ENCODE data around the gene ZXDA. TPM values are rescaled to one million over a fixed set of nuclear protein-coding genes. Genes with fewer than 3 reads are reported as not detected.

Gene ZXDA
- total RNA-seq, 2 experiments from 2014 or later = 17.5 to 17.7 TPM

DNA sequence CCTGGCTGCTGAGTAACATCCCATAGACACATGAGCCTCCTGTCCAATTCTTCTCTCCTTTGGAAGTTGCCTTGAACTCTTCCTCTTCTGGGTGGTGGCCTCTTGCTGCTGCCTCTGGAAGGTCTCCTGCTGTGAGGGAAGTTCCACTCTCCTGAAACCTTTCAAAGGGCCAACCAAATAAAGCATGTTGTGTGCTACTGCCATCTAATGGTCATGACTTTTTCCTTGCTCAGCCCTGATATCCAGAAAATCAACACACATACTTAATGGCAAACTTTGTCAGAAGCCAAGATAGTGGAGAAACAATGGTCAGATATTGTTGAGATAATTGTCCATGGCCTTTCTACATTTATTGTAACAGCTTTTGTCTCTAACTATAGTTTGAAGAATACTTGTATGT lies 19.1 kb upstream of the ZXDA start:
- intact Hi-C loops (cut with DNase I, micrococcal nuclease) = loop anchor here in 1 of 2 experiments (10.0 kb wide), 1 partner anchor 645 kb away; the partner anchor contains the start of gene FAAH2
- Mint-ChIP-seq H3K9me3 (no peaks in the 10 kb centered on the region), H3K27me3 (no peaks in the 10 kb centered on the region), H3K4me3 (no peak overlapping the region), H3K27ac (no peak overlapping the region), H3K4me1 (ENCODE audit: low read depth) (no peaks in the 10 kb centered on the region), H3K36me3 (ENCODE audit: low read depth) (no peaks in the 10 kb centered on the region)
- Histone ChIP-seq H3K27me3 (ENCODE audit: control insufficient read depth in 1 of 2, insufficient read depth in 2 of 2, low read length in 2 of 2) (no peaks in the 10 kb centered on the region), H3K4me1 (ENCODE audit: insufficient read depth, low read length) (no peaks in the 10 kb centered on the region), H3K9me3 (ENCODE audit: control insufficient read depth in 1 of 2, insufficient read depth in 1 of 2, low read length in 2 of 2) (no peaks in the 10 kb centered on the region), H3K36me3 (ENCODE audit: insufficient read depth, low read length) (no peaks in the 10 kb centered on the region), H3K27ac (ENCODE audit: low read depth in 1 of 2, low read length in 2 of 2) (no peak overlapping the region), H3K4me3 (ENCODE audit: low read length) (no peak overlapping the region)
- CTCF ChIA-PET = no interaction called here
- POLR2A ChIA-PET = no interaction called here
- DNase-seq (peak in 3 of 14 experiments; percentile 19 to 44 (median 42)), ATAC-seq (ENCODE audit: poor library complexity) (no peak)
- TF ChIP-seq, protein P1, sequence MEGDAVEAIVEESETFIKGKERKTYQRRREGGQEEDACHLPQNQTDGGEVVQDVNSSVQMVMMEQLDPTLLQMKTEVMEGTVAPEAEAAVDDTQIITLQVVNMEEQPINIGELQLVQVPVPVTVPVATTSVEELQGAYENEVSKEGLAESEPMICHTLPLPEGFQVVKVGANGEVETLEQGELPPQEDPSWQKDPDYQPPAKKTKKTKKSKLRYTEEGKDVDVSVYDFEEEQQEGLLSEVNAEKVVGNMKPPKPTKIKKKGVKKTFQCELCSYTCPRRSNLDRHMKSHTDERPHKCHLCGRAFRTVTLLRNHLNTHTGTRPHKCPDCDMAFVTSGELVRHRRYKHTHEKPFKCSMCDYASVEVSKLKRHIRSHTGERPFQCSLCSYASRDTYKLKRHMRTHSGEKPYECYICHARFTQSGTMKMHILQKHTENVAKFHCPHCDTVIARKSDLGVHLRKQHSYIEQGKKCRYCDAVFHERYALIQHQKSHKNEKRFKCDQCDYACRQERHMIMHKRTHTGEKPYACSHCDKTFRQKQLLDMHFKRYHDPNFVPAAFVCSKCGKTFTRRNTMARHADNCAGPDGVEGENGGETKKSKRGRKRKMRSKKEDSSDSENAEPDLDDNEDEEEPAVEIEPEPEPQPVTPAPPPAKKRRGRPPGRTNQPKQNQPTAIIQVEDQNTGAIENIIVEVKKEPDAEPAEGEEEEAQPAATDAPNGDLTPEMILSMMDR (IDR thresholded peaks at IDR 0.05) = peak; percentile 20

DNA sequence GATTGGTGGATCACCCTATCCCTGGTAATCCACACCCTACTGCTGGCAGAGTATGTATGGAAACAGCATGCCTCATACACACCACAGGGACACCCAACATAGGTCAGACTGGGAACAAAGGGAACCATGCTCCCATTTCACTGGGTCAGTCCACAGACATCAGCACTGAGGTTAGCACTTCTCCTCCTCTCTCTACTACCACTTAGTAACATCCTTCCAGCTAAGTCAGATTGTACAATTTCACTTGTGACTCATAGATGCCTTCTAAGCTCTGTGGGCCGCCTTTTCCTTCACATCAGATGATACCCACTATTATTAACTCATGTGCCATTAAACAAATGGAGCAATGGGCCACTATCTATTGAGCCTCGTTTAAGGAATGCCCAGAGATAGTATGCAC lies 15.5 kb upstream of the ZXDA start:
- H3K27ac ChIP-seq (ENCODE audit: low read depth in 1 of 2, low read length in 2 of 2) = no peak overlapping the region
- no peaks in the 10 kb centered on the region for H3K27me3 Mint-ChIP-seq
- H3K36me3 ChIP-seq (ENCODE audit: insufficient read depth, low read length) = no peaks in the 10 kb centered on the region
- H3K4me3 ChIP-seq (ENCODE audit: low read length) = no peak overlapping the region
- H3K4me1 ChIP-seq (ENCODE audit: insufficient read depth, low read length) = no peaks in the 10 kb centered on the region
- intact Hi-C loops (cut with DNase I, micrococcal nuclease) = loop anchor here in 1 of 2 experiments (10.0 kb wide), 1 partner anchor 641 kb away; the partner anchor contains the start of gene FAAH2
- H3K4me1 Mint-ChIP-seq (ENCODE audit: low read depth) = no peaks in the 10 kb centered on the region
- ATAC-seq (ENCODE audit: poor library complexity) = no peak
- TF ChIP-seq, protein P1 (IDR thresholded peaks at IDR 0.05) = no peak
- no peak overlapping the region for H3K4me3 Mint-ChIP-seq
- DNase-seq = no peak
- ChIA-PET CTCF (no interaction called here), POLR2A (no interaction called here)
- H3K27me3 ChIP-seq (ENCODE audit: control insufficient read depth in 1 of 2, insufficient read depth in 2 of 2, low read length in 2 of 2) = no peaks in the 10 kb centered on the region
- H3K36me3 Mint-ChIP-seq (ENCODE audit: low read depth) = no peaks in the 10 kb centered on the region
- no peaks in the 10 kb centered on the region for H3K9me3 Mint-ChIP-seq
- no peaks in the 10 kb centered on the region for H3K9me3 ChIP-seq (ENCODE audit: control insufficient read depth in 1 of 2, insufficient read depth in 1 of 2, low read length in 2 of 2)
- H3K27ac Mint-ChIP-seq = no peak overlapping the region

DNA sequence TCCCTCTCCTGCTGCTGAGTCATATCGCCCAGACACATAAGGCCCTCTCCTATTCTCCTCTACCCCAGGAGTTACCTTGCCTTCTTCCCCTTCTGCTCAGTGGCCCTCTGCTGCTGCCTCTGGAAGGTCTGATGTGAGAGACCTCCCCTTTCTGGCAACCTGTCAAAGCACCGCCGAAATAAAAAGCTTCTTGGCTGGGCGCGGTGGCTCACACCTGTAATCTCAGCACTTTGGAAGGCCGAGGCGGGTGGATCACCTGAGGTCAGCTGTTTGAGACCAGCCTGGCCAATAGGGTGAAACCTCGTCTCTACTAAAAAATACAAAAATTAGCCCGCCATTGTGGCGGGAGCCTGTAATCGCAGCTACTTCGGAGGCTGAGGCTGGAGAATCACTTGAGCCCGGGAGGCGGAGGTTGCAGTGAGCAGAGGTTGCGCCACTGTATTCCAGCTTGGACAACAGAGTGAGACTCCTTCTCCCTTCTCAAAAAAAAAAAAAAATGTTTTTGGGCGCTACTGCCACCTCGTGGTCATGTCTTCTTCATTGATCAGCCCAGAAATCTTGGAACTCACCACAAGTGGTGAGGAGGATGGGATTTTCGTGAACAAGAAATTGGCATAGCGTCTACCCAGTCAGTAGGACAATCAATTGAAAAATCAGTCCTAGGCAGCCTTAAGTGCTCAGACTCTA lies 8.6 kb upstream of the ZXDA start:
- intact Hi-C loops (cut with DNase I, micrococcal nuclease) = loop anchor here (1.0 to 10.0 kb wide), 5 partner anchors 98 to 924 kb away; partner anchors contain the start of genes FAAH2 (in 1 of the 2) and SPIN3 (in 1 of the 2)
- H3K36me3 ChIP-seq (ENCODE audit: insufficient read depth, low read length) = no peaks in the 10 kb centered on the region
- Mint-ChIP-seq H3K27me3 (no peaks in the 10 kb centered on the region), H3K27ac (no peak overlapping the region), H3K9me3 (no peaks in the 10 kb centered on the region), H3K36me3 (ENCODE audit: low read depth) (no peaks in the 10 kb centered on the region), H3K4me1 (ENCODE audit: low read depth) (no peaks in the 10 kb centered on the region), H3K4me3 (no peak overlapping the region)
- no peaks in the 10 kb centered on the region for H3K9me3 ChIP-seq (ENCODE audit: control insufficient read depth in 1 of 2, insufficient read depth in 1 of 2, low read length in 2 of 2)
- H3K27ac ChIP-seq (ENCODE audit: low read depth in 1 of 2, low read length in 2 of 2) = no peak overlapping the region
- ChIA-PET CTCF (no interaction called here), POLR2A (no interaction called here)
- ATAC-seq (ENCODE audit: poor library complexity) (no peak), DNase-seq (peak in 6 of 14 experiments; percentile 1 to 60 (median 43))
- H3K27me3 ChIP-seq (ENCODE audit: control insufficient read depth in 1 of 2, insufficient read depth in 2 of 2, low read length in 2 of 2) = no peaks in the 10 kb centered on the region
- no peak overlapping the region for H3K4me3 ChIP-seq (ENCODE audit: low read length)
- TF ChIP-seq, protein P1 (IDR thresholded peaks at IDR 0.05) = peak; percentile 54
- H3K4me1 ChIP-seq (ENCODE audit: insufficient read depth, low read length) = peaks cover 3% of the 10 kb centered on the region
